GM12873 (cell line): Measurements from ENCODE around the gene MYO19.

Experiments
- CTCF ChIP-seq: IDR thresholded peaks from 2 replicates; pipeline ENCODE4 v1.5.1; 2012; ENCODE audit warnings: low read depth, mild to moderate bottlenecking, moderate library complexity, low read length, control low read depth; ENCODE audit not compliant: insufficient read depth; ENCODE audit errors: missing control alignments

MYO19 gene

GRCh38 chr17:36534840-36535668 lies at the start of gene MYO19, which contains the start of gene PIGW:
TSS of gene MYO19 (minus strand) at chr17:36534868. CDS start at chr17:36532538, 2,330 bp downstream.
TSS of gene PIGW (plus strand) at chr17:36534987. CDS start at chr17:36537102, 2,115 bp downstream.
- no peak for TF ChIP-seq CTCF

GRCh38 chr17:36583787-36584186 lies 49.1 kb upstream of the MYO19 start:
- TF ChIP-seq CTCF: no peak

- TF ChIP-seq CTCF: no peak
Measured at GRCh38 chr17:36578671-36579070, 44.0 kb upstream of the MYO19 start.

GRCh38 chr17:36576793-36577192 lies 42.1 kb upstream of the MYO19 start:
- no peak for TF ChIP-seq CTCF

- TF ChIP-seq CTCF: no peak
Measured at GRCh38 chr17:36575028-36575427, 40.4 kb upstream of the MYO19 start.

GRCh38 chr17:36566081-36566480 lies 31.4 kb upstream of the MYO19 start:
- no peak for TF ChIP-seq CTCF

- TF ChIP-seq CTCF: no peak
Measured at GRCh38 chr17:36553459-36553858, 18.8 kb upstream of the MYO19 start.
